ENCODE measurements around the gene PLD1. TPM values are rescaled to one million over a fixed set of nuclear protein-coding genes. Genes with fewer than 3 reads are reported as not detected.

PLD1 gene
- total and polyA plus RNA-seq, 10 donors: 3.0 to 75.2 (median 54.0) TPM

- no peak overlapping the region for H3K27ac ChIP-seq
- no peaks in the 10 kb centered on the region for H3K27me3 ChIP-seq (replicated peaks in 1 of 7)
- WGBS, 5 donors: 90 to 98% (median 96%) methylated on average over 2 of the region's 2 CpGs
- peaks cover 0 to 21% (median 7%) of the 10 kb centered on the region in 6 donors for H3K4me1 ChIP-seq
- DNase-seq: no peak
- no peaks in the 10 kb centered on the region for H3K9me3 ChIP-seq
- H3K4me3 ChIP-seq: no peak overlapping the region
- TF ChIP-seq POLR2A (IDR thresholded peaks at IDR 0.05) (no peak), POLR2AphosphoS5 (IDR thresholded peaks at IDR 0.05) (no peak), CTCF (IDR thresholded peaks at IDR 0.05 in 8 of 11, conservative IDR thresholded peaks at IDR 0.05 in 3 of 11) (no peak)
- intact Hi-C loops (cut with DNase I; ENCODE audit: low total_unique reads): no loop called here
- no peaks in the 10 kb centered on the region for H3K36me3 ChIP-seq
Measured at GRCh38 chr3:171760477-171760876, 49.8 kb downstream of the PLD1 start.

GRCh38 chr3:171758109-171758508 is 52.2 kb downstream of the PLD1 start:
- DNase-seq: no peak
- peaks cover 0 to 23% (median 8%) of the 10 kb centered on the region in 6 donors for H3K4me1 ChIP-seq
- no peaks in the 10 kb centered on the region for H3K36me3 ChIP-seq
- no peaks in the 10 kb centered on the region for H3K9me3 ChIP-seq
- no peak overlapping the region for H3K27ac ChIP-seq
- TF ChIP-seq POLR2A (IDR thresholded peaks at IDR 0.05) (no peak), CTCF (IDR thresholded peaks at IDR 0.05 in 8 of 11, conservative IDR thresholded peaks at IDR 0.05 in 3 of 11) (no peak), POLR2AphosphoS5 (IDR thresholded peaks at IDR 0.05) (no peak)
- no peak overlapping the region for H3K4me3 ChIP-seq
- H3K27me3 ChIP-seq (replicated peaks in 1 of 7): no peaks in the 10 kb centered on the region
- WGBS, 5 donors: 83 to 97% (median 94%) methylated on average over 3 of the region's 3 CpGs
- intact Hi-C loops (cut with DNase I; ENCODE audit: low total_unique reads): no loop called here

GRCh38 chr3:171757361-171758034 is 52.8 kb downstream of the PLD1 start:
- H3K4me1 ChIP-seq: peaks cover 0 to 25% (median 8%) of the 10 kb centered on the region in 6 donors
- TF ChIP-seq POLR2A (IDR thresholded peaks at IDR 0.05) (no peak), CTCF (IDR thresholded peaks at IDR 0.05 in 8 of 11, conservative IDR thresholded peaks at IDR 0.05 in 3 of 11) (no peak), POLR2AphosphoS5 (IDR thresholded peaks at IDR 0.05) (no peak)
- no peak for DNase-seq
- H3K27ac ChIP-seq: no peak overlapping the region
- no peaks in the 10 kb centered on the region for H3K9me3 ChIP-seq
- H3K4me3 ChIP-seq: no peak overlapping the region
- H3K36me3 ChIP-seq: no peaks in the 10 kb centered on the region
- intact Hi-C loops (cut with DNase I; ENCODE audit: low total_unique reads): no loop called here
- H3K27me3 ChIP-seq (replicated peaks in 1 of 7): no peaks in the 10 kb centered on the region
- WGBS, 5 donors: 78 to 86% (median 82%) methylated on average over 4 of the region's 4 CpGs

GRCh38 chr3:171755656-171756055 is 54.6 kb downstream of the PLD1 start:
- intact Hi-C loops (cut with DNase I; ENCODE audit: low total_unique reads): no loop called here
- Histone ChIP-seq H3K27me3 (replicated peaks in 1 of 7) (no peaks in the 10 kb centered on the region), H3K4me3 (no peak overlapping the region), H3K36me3 (no peaks in the 10 kb centered on the region), H3K4me1 (peaks cover 0 to 25% (median 8%) of the 10 kb centered on the region in 6 donors), H3K9me3 (no peaks in the 10 kb centered on the region), H3K27ac (no peak overlapping the region)
- TF ChIP-seq POLR2A (IDR thresholded peaks at IDR 0.05) (no peak), POLR2AphosphoS5 (IDR thresholded peaks at IDR 0.05) (no peak), CTCF (IDR thresholded peaks at IDR 0.05 in 8 of 11, conservative IDR thresholded peaks at IDR 0.05 in 3 of 11) (no peak)
- no peak for DNase-seq
- 92 to 97% (median 96%) methylated on average over 1 of the region's 1 CpG for WGBS, 5 donors
